ENCODE measurements around the gene CDC14A. TPM values are rescaled to one million over a fixed set of nuclear protein-coding genes. Genes with fewer than 3 reads are reported as not detected.

The CDC14A gene, protein sequence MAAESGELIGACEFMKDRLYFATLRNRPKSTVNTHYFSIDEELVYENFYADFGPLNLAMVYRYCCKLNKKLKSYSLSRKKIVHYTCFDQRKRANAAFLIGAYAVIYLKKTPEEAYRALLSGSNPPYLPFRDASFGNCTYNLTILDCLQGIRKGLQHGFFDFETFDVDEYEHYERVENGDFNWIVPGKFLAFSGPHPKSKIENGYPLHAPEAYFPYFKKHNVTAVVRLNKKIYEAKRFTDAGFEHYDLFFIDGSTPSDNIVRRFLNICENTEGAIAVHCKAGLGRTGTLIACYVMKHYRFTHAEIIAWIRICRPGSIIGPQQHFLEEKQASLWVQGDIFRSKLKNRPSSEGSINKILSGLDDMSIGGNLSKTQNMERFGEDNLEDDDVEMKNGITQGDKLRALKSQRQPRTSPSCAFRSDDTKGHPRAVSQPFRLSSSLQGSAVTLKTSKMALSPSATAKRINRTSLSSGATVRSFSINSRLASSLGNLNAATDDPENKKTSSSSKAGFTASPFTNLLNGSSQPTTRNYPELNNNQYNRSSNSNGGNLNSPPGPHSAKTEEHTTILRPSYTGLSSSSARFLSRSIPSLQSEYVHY
- total RNA-seq (14.5 and 16.5 TPM in 2 replicates), polyA plus RNA-seq (5.8 and 7.3 TPM in 2 replicates)

GRCh38 chr1:100352267-100353070, at the start of gene CDC14A:
TSS of gene CDC14A (plus strand) at chr1:100352506. CDS start at chr1:100352955, 449 bp downstream.
- no peaks in the 10 kb centered on the region for H4K20me1 ChIP-seq (ENCODE audit: insufficient read depth, poor library complexity, severe bottlenecking)
- H3K4me1 ChIP-seq (ENCODE audit: insufficient read depth), result peaks cover 7% of the 10 kb centered on the region
- H3K36me3 ChIP-seq (replicated peaks; ENCODE audit: insufficient read depth, low read depth), result no peaks in the 10 kb centered on the region
- peak within 1 kb of the TSS; percentile 80 for H3K4me2 ChIP-seq
- H3K9me2 ChIP-seq (replicated peaks; ENCODE audit: insufficient read depth), result no peaks in the 10 kb centered on the region
- H3K9me3 ChIP-seq (ENCODE audit: low read depth), result no peaks in the 10 kb centered on the region
- TF ChIP-seq CTCF (IDR thresholded peaks at IDR 0.05; ENCODE audit: poor library complexity), result no peak
- no peak for TF ChIP-seq EZH2 (IDR thresholded peaks at IDR 0.05; ENCODE audit: borderline replicate concordance)
- no peak for TF ChIP-seq EZH2phosphoT487 (IDR thresholded peaks at IDR 0.05; ENCODE audit: low read depth, severe bottlenecking, unreplicated experiment)
- H3K4me3 ChIP-seq, result peak within 1 kb of the TSS; percentile 94
- H3K79me2 ChIP-seq, result peaks cover 43% of the 10 kb centered on the region
- peak within 1 kb of the TSS; percentile 88 for H3K27ac ChIP-seq
- peak within 1 kb of the TSS; percentile 34 for H2AFZ ChIP-seq
- WGBS (ENCODE audit: low lambda C conversion rate, missing lambda C conversion rate), result under 1% methylated on average over 52 of the region's 65 CpGs
- H3K27me3 ChIP-seq, result no peaks in the 10 kb centered on the region
- DNase-seq (ENCODE audit: low spot score), result peak; percentile 95

- H3K4me1 ChIP-seq (ENCODE audit: insufficient read depth), result no peaks in the 10 kb centered on the region
- H3K9me2 ChIP-seq (replicated peaks; ENCODE audit: insufficient read depth), result no peaks in the 10 kb centered on the region
- H3K4me3 ChIP-seq, result no peak overlapping the region
- H2AFZ ChIP-seq, result no peak overlapping the region
- H4K20me1 ChIP-seq (ENCODE audit: insufficient read depth, poor library complexity, severe bottlenecking), result no peaks in the 10 kb centered on the region
- WGBS (ENCODE audit: low lambda C conversion rate, missing lambda C conversion rate), result 88% methylated on average over 2 of the region's 2 CpGs
- H3K4me2 ChIP-seq, result no peak overlapping the region
- TF ChIP-seq CTCF (IDR thresholded peaks at IDR 0.05; ENCODE audit: poor library complexity) (no peak), EZH2phosphoT487 (IDR thresholded peaks at IDR 0.05; ENCODE audit: low read depth, severe bottlenecking, unreplicated experiment) (no peak), EZH2 (IDR thresholded peaks at IDR 0.05; ENCODE audit: borderline replicate concordance) (no peak)
- H3K9me3 ChIP-seq (ENCODE audit: low read depth), result no peaks in the 10 kb centered on the region
- no peaks in the 10 kb centered on the region for H3K79me2 ChIP-seq
- no peak for DNase-seq (ENCODE audit: low spot score)
- no peaks in the 10 kb centered on the region for H3K27me3 ChIP-seq
- no peak overlapping the region for H3K27ac ChIP-seq
- no peaks in the 10 kb centered on the region for H3K36me3 ChIP-seq (replicated peaks; ENCODE audit: insufficient read depth, low read depth)
Measured at GRCh38 chr1:100302739-100303138, 49.6 kb upstream of the CDC14A start.

DNA sequence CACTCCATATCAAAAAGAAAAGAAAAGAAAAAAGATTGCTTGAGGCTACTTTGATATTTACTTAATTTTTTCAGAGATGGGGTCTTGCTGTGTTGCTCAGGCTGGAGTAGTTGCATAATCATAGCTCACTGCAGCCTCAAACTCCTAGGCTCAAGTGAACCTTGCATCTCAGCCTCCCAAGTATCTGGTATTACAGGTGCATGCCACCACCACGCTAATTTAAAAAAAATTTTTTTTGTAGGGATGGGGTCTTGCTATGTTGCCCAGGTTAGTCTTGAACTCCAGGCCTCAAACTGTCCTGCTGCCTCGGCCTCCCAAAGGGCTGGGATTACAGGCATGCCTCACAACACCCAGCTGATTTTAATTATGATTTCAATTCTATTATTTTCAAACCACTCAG, 48.1 kb upstream of the CDC14A start:
- Histone ChIP-seq H2AFZ (no peak overlapping the region), H3K4me1 (ENCODE audit: insufficient read depth) (no peaks in the 10 kb centered on the region), H3K79me2 (no peaks in the 10 kb centered on the region), H3K9me2 (replicated peaks; ENCODE audit: insufficient read depth) (no peaks in the 10 kb centered on the region), H3K4me3 (no peak overlapping the region), H3K27ac (no peak overlapping the region), H3K4me2 (no peak overlapping the region), H3K27me3 (no peaks in the 10 kb centered on the region), H3K9me3 (ENCODE audit: low read depth) (no peaks in the 10 kb centered on the region), H4K20me1 (ENCODE audit: insufficient read depth, poor library complexity, severe bottlenecking) (no peaks in the 10 kb centered on the region), H3K36me3 (replicated peaks; ENCODE audit: insufficient read depth, low read depth) (no peaks in the 10 kb centered on the region)
- TF ChIP-seq EZH2phosphoT487 (IDR thresholded peaks at IDR 0.05; ENCODE audit: low read depth, severe bottlenecking, unreplicated experiment) (no peak), CTCF (IDR thresholded peaks at IDR 0.05; ENCODE audit: poor library complexity) (no peak), EZH2 (IDR thresholded peaks at IDR 0.05; ENCODE audit: borderline replicate concordance) (no peak)
- DNase-seq (ENCODE audit: low spot score), result no peak
- WGBS (ENCODE audit: low lambda C conversion rate, missing lambda C conversion rate), result 83% methylated on average over 2 of the region's 2 CpGs

Measured in hepatocyte (in vitro differentiated cells).